Fibroblast of the aortic adventitia (primary cell): Measurements from ENCODE around the gene PRUNE1. TPM values are rescaled to one million over a fixed set of nuclear protein-coding genes. Genes with fewer than 3 reads are reported as not detected.

Source experiments
- DNase-seq: peaks from one replicate; pipeline ENCODE4 v3.0.0-alpha.2; 2010; ENCODE audit warnings: low read depth
- H3K4me3 ChIP-seq: 2 replicates; pipeline ENCODE4 v1.5.1; 2011; ENCODE audit warnings: low read depth, mild to moderate bottlenecking, control low read depth, low read length, moderate library complexity
- CTCF ChIP-seq: IDR thresholded peaks from 2 replicates; pipeline ENCODE4 v1.5.1; 2011; ENCODE audit warnings: mild to moderate bottlenecking, low read length, control low read depth, inconsistent platforms; ENCODE audit not compliant: insufficient read depth
- total RNA-seq: library from RNA; depleted of rRNA; stranded (reverse); fragments of >200 nt; gene quantifications from 2 replicates; pipeline ENCODE4 v1.2.3, GENCODE V29; 2012; ENCODE audit warnings: low replicate concordance

The PRUNE1 gene
- total RNA-seq, 1 donor: 10.8 TPM

GRCh38 chr1:150972417-150972940, 35.8 kb upstream of the PRUNE1 start:
- peak overlapping the region; percentile 86 for H3K4me3 ChIP-seq
- DNase-seq: no peak

GRCh38 chr1:150973258-150973835, 34.9 kb upstream of the PRUNE1 start:
- H3K4me3 ChIP-seq: peak overlapping the region; percentile 86
- no peak for DNase-seq
- TF ChIP-seq CTCF: no peak

More at GRCh38 chr1:150972417-150972940, 35.8 kb upstream of the PRUNE1 start:
- TF ChIP-seq CTCF: no peak

- H3K4me3 ChIP-seq: peak overlapping the region; percentile 86
- TF ChIP-seq CTCF: no peak
- DNase-seq: no peak
Observed at GRCh38 chr1:150973836-150974579, 34.2 kb upstream of the PRUNE1 start.

- H3K4me3 ChIP-seq: peak within 1 kb of the TSS; percentile 86
- TF ChIP-seq CTCF: no peak
- DNase-seq: peak; percentile 68
Observed at GRCh38 chr1:150974580-150975478, 33.4 kb upstream of the PRUNE1 start, which contains the start of gene CERS2. Gene CERS2, minus strand, starts transcription at chr1:150974835. Its CDS starts 5,745 bp downstream, at chr1:150969090.

- no peak overlapping the region for H3K4me3 ChIP-seq
- no peak for TF ChIP-seq CTCF
- no peak for DNase-seq
Observed at GRCh38 chr1:150976401-150976821, 31.8 kb upstream of the PRUNE1 start.
